HEK293 (cell line): ENCODE data around the gene MTMR6.

Source experiments
- CTCF ChIA-PET: fragments of 350-600 bp; formaldehyde crosslinking; extraction: SDS; loops from one replicate; lab custom pipeline; 2021; ENCODE audit warnings: antibody characterized with exemption; lab: Yijun Ruan, JAX
- POLR2A ChIA-PET: fragments of 300-600 bp; formaldehyde crosslinking; extraction: SDS; loops from one replicate; lab custom pipeline; 2020; ENCODE audit warnings: antibody characterized with exemption, inconsistent platforms; lab: Yijun Ruan, JAX
- H3K27ac ChIP-seq: fragments of 200-500 bp; sonication (Bioruptor generic); 2 replicates; pipeline ENCODE4 v1.5.1; 2014; ENCODE audit warnings: low read depth, low read length, control low read depth, inconsistent platforms; ENCODE audit errors: extremely low read depth
- H3K36me3 ChIP-seq, 2 experiments: fragments of 200-500 bp in 1 of 2; sonication (Bioruptor generic) in 1 of 2; 1 replicate in 1 of 2; 2 replicates in 1 of 2; pipeline ENCODE4 v1.5.1; 2014 to 2017; ENCODE audit warnings: inconsistent platforms in 2 of 2, low read length in 2 of 2; ENCODE audit not compliant: control insufficient read depth in 2 of 2, insufficient read depth in 1 of 2
- H3K4me1 ChIP-seq: fragments of 200-500 bp; sonication (Bioruptor generic); 2 replicates; pipeline ENCODE4 v1.5.1; 2014; ENCODE audit warnings: mild to moderate bottlenecking, low read length, inconsistent platforms; ENCODE audit not compliant: control insufficient read depth, insufficient read depth
- H3K4me3 ChIP-seq: 2 replicates; pipeline ENCODE4 v1.5.1; 2011; ENCODE audit warnings: low read depth, mild to moderate bottlenecking, control low read depth, low read length, moderate library complexity
- H3K9me3 ChIP-seq: fragments of 200-500 bp; sonication (Bioruptor generic); 2 replicates; pipeline ENCODE4 v1.5.1; 2014; ENCODE audit warnings: low read depth, low read length, inconsistent platforms; ENCODE audit not compliant: control insufficient read depth, insufficient read depth
- BCL6B ChIP-seq: fragments of 450-650 bp; formaldehyde crosslinking; IDR thresholded peaks from 2 replicates; pipeline ENCODE4 v1.5.1; 2017; ENCODE audit warnings: missing biosample characterization, missing genetic modification characterization
- GFI1B ChIP-seq: fragments of 450-650 bp; formaldehyde crosslinking; IDR thresholded peaks from 2 replicates; pipeline ENCODE4 v1.5.1; 2016; ENCODE audit warnings: missing biosample characterization, missing genetic modification characterization
- HIC1 ChIP-seq: fragments of 450-650 bp; formaldehyde crosslinking; IDR thresholded peaks from 2 replicates; pipeline ENCODE4 v1.5.1; 2016; ENCODE audit warnings: missing biosample characterization, missing genetic modification characterization
- PRDM6 ChIP-seq: fragments of 450-650 bp; formaldehyde crosslinking; IDR thresholded peaks from 2 replicates; pipeline ENCODE4 v1.5.1; 2017; ENCODE audit warnings: missing biosample characterization, missing genetic modification characterization
- TSHZ1 ChIP-seq: fragments of 450-650 bp; formaldehyde crosslinking; IDR thresholded peaks from 2 replicates; pipeline ENCODE4 v1.5.1; 2016; ENCODE audit warnings: missing biosample characterization, missing genetic modification characterization, borderline replicate concordance
- ZNF146 ChIP-seq: fragments of 450-650 bp; formaldehyde crosslinking; IDR thresholded peaks from 2 replicates; pipeline ENCODE4 v1.5.1; 2016; ENCODE audit warnings: missing biosample characterization, missing genetic modification characterization
- ZNF16 ChIP-seq: fragments of 450-650 bp; formaldehyde crosslinking; IDR thresholded peaks from 2 replicates; pipeline ENCODE4 v1.5.1; 2016; ENCODE audit warnings: low read depth, missing biosample characterization, missing genetic modification characterization
- ZNF211 ChIP-seq: fragments of 450-650 bp; formaldehyde crosslinking; IDR thresholded peaks from 2 replicates; pipeline ENCODE4 v1.5.1; 2016; ENCODE audit warnings: low read depth, missing biosample characterization, missing genetic modification characterization
- ZNF23 ChIP-seq: fragments of 450-650 bp; formaldehyde crosslinking; IDR thresholded peaks from 2 replicates; pipeline ENCODE4 v1.5.1; 2016; ENCODE audit warnings: missing biosample characterization, missing genetic modification characterization, borderline replicate concordance
- ZNF24 ChIP-seq: fragments of 450-650 bp; formaldehyde crosslinking; IDR thresholded peaks from 2 replicates; pipeline ENCODE4 v1.5.1; 2016; ENCODE audit warnings: missing biosample characterization, missing genetic modification characterization
- ZNF280D ChIP-seq: fragments of 450-650 bp; formaldehyde crosslinking; IDR thresholded peaks from 2 replicates; pipeline ENCODE4 v1.5.1; 2016; ENCODE audit warnings: missing biosample characterization, missing genetic modification characterization
- ZNF302 ChIP-seq: fragments of 450-650 bp; formaldehyde crosslinking; IDR thresholded peaks from 2 replicates; pipeline ENCODE4 v1.5.1; 2016; ENCODE audit warnings: missing biosample characterization, missing genetic modification characterization, low read depth
- ZNF354C ChIP-seq: fragments of 450-650 bp; formaldehyde crosslinking; IDR thresholded peaks from 2 replicates; pipeline ENCODE4 v1.5.1; 2016; ENCODE audit warnings: missing biosample characterization, missing genetic modification characterization, low read depth, borderline replicate concordance
- ZNF521 ChIP-seq: fragments of 450-650 bp; formaldehyde crosslinking; IDR thresholded peaks from 2 replicates; pipeline ENCODE4 v1.5.1; 2017; ENCODE audit warnings: missing biosample characterization, mild to moderate bottlenecking, missing genetic modification characterization
- ZNF585B ChIP-seq: fragments of 450-650 bp; formaldehyde crosslinking; IDR thresholded peaks from 2 replicates; pipeline ENCODE4 v1.5.1; 2016; ENCODE audit warnings: missing biosample characterization, missing genetic modification characterization
- ZNF776 ChIP-seq: fragments of 450-650 bp; formaldehyde crosslinking; IDR thresholded peaks from 2 replicates; pipeline ENCODE4 v1.5.0; 2017; ENCODE audit warnings: missing biosample characterization, missing genetic modification characterization, borderline replicate concordance
- ZNF785 ChIP-seq: fragments of 450-650 bp; formaldehyde crosslinking; IDR thresholded peaks from 2 replicates; pipeline ENCODE4 v1.5.1; 2016; ENCODE audit warnings: missing biosample characterization, missing genetic modification characterization
- ZXDB ChIP-seq: fragments of 450-650 bp; formaldehyde crosslinking; IDR thresholded peaks from 2 replicates; pipeline ENCODE4 v1.5.1; 2016; ENCODE audit warnings: missing biosample characterization, missing genetic modification characterization

Gene MTMR6

GRCh38 chr13:25244123-25244522, 43.2 kb downstream of the MTMR6 start:
- H3K27ac ChIP-seq = no peak overlapping the region
- POLR2A ChIA-PET = no interaction called here
- TF ChIP-seq ZNF785 (tag by site-specific recombination) = no peak
- no peak for TF ChIP-seq ZNF585B (tag by site-specific recombination)
- TF ChIP-seq ZNF521 (tag by site-specific recombination) = no peak
- no peak for TF ChIP-seq ZNF146 (tag by site-specific recombination)
- no peak for TF ChIP-seq ZNF302 (tag by site-specific recombination)
- TF ChIP-seq ZNF24 (tag by site-specific recombination) = no peak
- no peak for TF ChIP-seq BCL6B (tag by site-specific recombination)
- no peak for TF ChIP-seq TSHZ1 (tag by site-specific recombination)
- no peak for TF ChIP-seq ZXDB (tag by site-specific recombination)
- no peak for TF ChIP-seq ZNF776 (tag by site-specific recombination)
- no peak for TF ChIP-seq ZNF16
- no peak for TF ChIP-seq ZNF23
- TF ChIP-seq GFI1B (tag by site-specific recombination) = no peak
- no peak for TF ChIP-seq ZNF211 (tag by site-specific recombination)
- no peak for TF ChIP-seq HIC1 (tag by site-specific recombination)
- TF ChIP-seq ZNF280D (tag by site-specific recombination) = no peak
- no peak for TF ChIP-seq PRDM6 (tag by site-specific recombination)
- TF ChIP-seq ZNF354C (tag by site-specific recombination) = no peak
- H3K4me3 ChIP-seq = no peak overlapping the region
- H3K36me3 ChIP-seq = peaks cover 0 to 12% of the 10 kb centered on the region in 2 experiments; a peak in 2 of 3 replicates
- H3K9me3 ChIP-seq = no peaks in the 10 kb centered on the region
- CTCF ChIA-PET = interaction anchor here (2.1 kb wide), 1 partner anchor 10 kb away, joined by 5 read pairs; no protein-coding TSS in a partner anchor
- no peaks in the 10 kb centered on the region for H3K4me1 ChIP-seq
